Glomerular endothelial cell (primary cell): Measurements from ENCODE around the gene MDP1. TPM values are rescaled to one million over a fixed set of nuclear protein-coding genes. Genes with fewer than 3 reads are reported as not detected.

Source experiments
- DNase-seq: peaks from one replicate; pipeline ENCODE4 v3.0.0-alpha.2; 2011; ENCODE audit warnings: low read depth, low spot score; ENCODE audit errors: extremely low read depth
- total RNA-seq: library from RNA; depleted of rRNA; stranded (reverse); fragments of >200 nt; gene quantifications from 2 replicates; pipeline ENCODE4 v1.2.3, GENCODE V29; 2015

The MDP1 gene
- total RNA-seq, 1 donor from 2014 or later, result 10.2 TPM

- DNase-seq, result no peak
These were observed 33.6 kb downstream of the MDP1 start for GRCh38 chr14:24182110-24182882.

DNA sequence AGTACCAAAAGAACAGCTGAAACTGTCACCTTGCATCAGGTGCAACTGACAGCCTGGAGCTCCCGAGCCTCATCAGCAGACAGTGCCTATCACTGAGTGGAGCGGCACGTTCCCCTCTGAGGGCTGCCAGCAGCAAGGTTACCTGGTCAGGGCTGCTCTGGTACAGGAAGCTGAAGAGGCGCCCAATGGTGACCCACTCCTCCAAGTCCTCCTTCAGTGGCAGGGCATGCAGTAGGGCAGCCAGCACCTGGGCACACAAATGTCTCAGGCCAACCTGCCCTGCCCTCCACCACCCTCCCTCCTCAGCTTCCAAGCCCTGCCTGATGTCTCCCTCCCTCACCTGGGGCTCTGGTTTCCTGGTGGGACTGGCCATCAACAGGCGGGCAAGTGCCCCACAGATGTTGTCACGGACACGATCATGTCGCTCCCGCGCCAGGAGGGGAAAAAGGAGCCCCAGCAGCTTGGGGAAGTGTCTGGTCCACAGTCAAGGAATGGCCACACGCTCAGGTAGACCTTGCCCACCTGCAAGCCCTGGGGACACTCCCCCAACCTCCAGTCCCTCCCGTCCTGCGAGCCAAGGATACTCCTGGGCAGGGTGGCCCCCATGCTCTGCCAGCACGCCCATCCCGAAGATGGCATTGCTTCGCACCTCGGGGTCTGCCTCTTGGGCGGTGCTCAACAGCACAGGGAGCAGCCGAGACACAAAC lies 34.3 kb downstream of the MDP1 start:
- no peak for DNase-seq

DNA sequence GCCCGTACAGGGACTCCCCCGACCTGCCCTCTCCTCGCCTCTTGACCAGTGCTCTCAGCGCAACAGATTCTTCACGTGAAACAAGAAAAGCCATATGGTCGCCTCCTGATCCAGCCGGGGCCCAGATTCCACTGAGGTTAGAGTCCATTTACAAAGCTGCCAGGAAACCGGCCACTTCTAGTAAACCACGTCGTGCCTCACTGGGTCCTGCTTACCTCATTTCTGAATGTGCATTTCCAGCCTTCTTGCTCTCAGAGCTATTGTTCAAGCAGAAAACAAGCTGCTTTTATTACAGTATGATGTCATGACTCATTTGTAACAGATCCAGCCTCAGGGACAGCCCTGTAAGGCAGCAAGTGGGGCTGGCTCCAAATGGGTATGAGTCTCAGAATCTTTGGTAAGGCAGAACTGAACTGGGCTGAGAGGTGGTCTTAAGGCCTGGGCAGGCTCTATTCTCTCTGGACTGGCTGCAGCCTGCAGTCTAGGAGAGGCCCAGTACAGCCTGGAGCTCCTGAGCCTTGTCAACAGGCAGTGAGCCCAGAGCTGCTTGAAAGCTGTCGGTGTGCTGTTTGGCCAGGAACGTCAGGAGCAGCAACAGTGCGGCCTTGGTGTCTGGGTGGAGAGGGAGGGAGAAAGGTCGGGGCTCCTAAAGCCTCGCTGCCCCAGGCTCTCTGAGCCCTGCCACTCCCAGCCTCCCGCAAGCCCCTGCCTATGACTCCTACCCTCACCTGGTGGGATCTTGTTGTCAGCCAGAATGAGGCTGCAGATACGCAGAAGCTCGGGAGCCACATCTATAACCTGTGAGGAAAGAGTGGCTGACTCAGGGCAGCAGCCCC lies 35.7 kb downstream of the MDP1 start:
- no peak for DNase-seq

DNA sequence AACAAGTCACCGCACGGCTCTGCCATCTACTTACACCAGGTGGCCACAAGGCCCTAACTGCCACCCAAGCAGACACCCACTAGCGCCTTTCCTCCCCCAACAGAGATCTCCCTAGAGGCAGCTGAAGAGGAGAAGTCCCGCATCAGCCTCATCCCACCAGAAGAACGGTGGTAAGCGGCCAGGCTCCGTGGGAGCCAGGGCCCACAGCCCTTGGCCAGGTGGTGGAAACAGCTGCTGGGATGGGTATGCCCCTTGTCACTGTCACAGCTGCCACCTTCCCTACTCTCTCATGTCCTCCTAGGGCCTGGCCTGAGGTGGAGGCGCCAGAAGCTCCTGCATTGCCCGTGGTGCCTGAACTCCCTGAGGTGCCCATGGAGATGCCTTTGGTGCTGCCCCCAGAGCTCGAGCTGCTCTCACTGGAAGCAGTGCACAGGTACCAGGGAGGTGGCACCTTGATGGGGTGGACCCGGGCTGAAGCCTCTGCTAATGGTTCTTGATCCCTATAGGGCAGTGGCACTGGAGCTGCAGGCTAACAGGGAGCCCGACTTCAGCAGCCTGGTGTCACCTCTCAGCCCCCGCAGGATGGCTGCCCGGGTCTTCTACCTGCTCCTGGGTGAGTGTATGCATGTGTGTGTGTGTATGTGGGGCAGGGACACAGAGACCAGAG lies 36.4 kb downstream of the MDP1 start:
- no peak for DNase-seq

DNA sequence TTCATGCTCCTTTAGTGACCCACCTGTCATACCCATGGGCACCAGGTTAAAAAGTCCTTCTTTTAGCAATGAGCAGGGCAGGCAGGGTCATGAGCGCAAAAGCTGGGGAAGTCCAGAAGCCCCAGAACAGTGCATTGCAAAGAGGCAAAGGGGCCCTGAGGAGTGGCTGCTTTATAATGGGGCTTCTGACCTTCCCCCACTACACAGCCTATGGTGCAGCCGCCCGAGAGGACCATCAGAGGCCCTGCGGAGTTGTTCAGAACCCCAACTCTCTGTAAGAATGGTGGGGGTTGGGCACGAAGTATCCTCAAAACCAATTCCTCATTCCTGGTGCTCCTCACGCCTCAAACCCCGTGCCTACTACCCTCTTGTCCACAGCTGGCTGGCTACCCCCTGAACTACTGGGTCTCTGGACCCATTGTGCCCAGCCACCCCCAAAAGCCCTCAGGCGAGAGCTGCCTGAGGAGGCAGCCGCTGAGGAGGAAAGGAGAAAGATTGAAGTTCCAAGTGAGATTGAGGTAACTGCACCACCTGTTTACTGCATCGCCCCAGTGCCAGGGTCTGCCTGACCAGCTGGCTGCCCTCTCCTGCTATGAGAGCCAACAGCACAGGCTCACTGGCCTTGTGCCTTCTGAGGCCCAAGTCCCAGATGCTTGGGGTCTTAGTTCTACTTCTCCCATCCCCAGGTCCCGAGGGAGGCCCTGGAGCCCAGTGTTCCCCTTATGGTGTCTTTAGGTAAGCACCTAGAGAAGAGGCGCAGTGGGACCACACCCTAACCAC lies 37.3 kb downstream of the MDP1 start:
- no peak for DNase-seq

DNA sequence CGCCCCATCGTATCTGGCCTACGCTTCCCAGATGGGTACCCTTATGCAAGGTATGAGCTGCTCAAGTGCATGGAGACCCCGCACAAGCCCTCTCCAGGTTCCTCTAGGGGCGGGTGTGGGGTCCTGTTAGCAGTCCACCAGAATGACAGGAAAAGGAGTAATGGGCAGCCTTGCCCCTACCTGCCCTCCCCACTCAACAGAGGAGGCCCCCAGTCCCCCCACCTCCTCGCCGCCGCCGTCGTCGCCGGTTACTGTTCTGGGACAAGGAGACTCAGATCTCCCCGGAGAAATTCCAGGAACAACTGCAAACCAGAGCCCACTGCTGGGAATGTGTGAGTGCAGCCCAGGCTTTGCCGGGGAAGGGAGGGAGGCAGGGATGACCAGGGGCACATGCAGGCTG lies 38.0 kb downstream of the MDP1 start:
- no peak for DNase-seq

DNA sequence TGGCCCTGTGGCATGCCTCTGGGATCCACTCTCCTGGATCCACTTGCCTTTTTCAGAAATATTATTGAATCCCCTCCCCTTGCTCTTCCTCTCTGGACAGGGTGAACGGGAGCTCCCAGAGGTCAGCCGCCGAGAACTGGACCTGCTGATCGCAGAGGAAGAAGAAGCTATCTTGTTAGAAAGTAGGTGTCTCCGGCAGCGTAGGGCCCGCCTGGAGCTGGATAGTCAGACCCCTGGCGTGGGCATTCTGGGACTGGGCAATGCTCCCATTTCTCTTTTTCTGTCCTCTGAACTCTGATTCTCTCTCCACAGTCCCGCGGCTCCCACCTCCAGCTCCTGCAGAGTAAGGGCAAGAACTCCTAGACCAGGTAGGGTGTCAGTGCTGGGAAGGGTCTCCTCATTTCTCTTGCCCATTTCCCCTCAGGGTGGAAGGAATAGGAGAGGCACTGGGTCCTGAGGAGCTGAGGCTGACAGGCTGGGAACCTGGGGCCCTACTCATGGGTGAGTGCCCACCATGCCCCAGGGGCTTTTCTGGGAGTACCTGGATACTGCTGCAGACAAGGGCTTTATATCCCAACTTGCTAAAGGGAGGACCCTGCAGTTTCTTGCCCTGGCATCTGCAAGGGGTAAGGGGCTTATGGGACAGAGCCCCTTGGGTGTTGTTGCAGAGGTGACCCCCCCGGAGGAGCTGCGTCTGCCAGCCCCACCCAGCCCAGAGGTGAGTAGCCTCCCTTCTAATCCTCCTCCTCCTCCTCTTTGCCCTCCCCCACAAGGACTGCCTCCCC lies 38.6 kb downstream of the MDP1 start:
- no peak for DNase-seq

GRCh38 chr14:24176599-24176998 lies 39.3 kb downstream of the MDP1 start:
- DNase-seq, result no peak

DNA sequence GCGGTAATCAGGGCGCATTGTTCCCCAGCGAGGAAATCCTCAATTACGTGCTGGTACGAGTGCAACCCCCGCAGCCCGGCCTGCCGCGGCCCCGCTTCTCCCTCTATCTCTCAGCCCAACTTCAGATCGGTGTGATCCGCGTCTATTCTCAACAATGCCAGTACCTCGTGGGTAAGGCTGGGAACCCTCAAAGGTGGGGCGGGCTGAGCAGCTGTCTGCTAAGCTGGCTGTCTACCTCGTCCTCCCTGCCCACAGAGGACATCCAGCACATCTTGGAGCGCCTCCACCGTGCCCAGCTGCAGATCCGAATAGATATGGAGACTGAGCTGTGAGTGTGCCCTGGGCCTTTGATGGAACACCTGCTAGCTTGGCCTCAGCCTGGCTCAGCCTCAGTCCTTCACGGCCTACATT lies 43.0 kb downstream of the MDP1 start:
- DNase-seq, result no peak

GRCh38 chr14:24172261-24172860 lies 43.5 kb downstream of the MDP1 start:
- no peak for DNase-seq

- DNase-seq, result no peak
These were observed 44.2 kb downstream of the MDP1 start, which contains the start of gene REC8 for GRCh38 chr14:24171422-24172260. Gene REC8 (plus strand): TSS chr14:24172080. CDS start chr14:24172553, 473 bp downstream.

DNA sequence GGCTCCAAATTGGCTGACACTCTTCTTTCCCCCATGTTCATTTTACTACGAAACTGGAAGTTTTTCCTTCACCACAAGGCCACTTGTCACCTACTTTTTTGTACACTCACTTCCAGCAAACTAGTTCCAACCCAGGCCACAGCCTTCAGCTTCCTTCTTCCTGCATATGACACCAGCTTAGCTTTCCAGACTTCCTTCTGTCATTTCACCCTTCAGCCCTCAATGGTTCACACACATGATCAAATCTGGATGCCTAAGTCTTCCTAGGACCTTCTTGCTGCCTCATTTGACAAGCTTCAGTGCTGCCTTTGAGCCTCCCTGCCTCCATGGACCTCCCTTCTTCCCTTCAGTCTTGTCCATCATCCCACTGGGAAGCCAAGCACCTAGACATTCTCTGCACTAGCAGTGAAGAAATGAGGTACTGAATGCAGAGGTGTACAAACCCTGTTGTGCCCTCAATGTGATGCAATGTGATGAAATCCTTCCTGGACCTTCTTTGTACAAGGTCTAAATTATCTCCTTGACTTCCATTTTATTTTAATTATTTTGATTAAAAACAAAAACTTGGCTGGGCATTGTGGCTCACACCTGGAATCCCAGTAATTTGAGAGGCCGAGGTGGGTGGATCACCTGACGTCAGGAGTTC lies 48.3 kb downstream of the MDP1 start:
- no peak for DNase-seq

DNA sequence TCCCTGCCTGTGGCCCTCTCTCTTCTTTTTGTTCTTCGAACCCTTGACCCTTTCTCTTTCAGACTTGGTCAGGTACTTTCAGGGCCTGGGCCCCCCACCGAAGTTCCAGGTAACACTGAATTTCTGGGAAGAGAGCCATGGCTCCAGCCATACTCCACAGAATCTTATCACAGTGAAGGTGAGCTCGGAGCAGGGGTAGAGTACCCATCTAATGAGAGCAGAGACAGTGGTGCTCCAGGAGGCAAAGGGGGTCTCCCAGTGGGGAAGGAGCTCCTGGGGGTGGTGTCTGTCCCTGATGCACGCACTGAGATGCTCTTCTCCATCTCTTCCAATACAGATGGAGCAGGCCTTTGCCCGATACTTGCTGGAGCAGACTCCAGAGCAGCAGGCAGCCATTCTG lies 50.1 kb downstream of the MDP1 start:
- no peak for DNase-seq

DNA sequence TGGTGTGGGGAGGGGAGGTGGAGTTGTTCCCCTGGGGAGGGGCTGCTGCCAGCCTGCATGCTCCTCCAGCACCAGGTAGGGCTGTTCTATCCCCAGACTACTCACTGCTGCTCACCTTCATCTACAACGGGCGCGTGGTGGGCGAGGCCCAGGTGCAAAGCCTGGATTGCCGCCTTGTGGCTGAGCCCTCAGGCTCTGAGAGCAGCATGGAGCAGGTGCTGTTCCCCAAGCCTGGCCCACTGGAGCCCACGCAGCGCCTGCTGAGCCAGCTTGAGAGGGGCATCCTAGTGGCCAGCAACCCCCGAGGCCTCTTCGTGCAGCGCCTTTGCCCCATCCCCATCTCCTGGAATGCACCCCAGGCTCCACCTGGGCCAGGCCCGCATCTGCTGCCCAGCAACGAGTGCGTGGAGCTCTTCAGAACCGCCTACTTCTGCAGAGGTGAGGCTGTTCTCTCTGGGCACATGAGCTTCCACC lies 51.3 kb downstream of the MDP1 start:
- DNase-seq, result no peak
